Osteocyte (in vitro differentiated cells): ENCODE data around the gene LRRN4CL. TPM values are rescaled to one million over a fixed set of nuclear protein-coding genes. Genes with fewer than 3 reads are reported as not detected.

Experiments used
- DNase-seq: peaks from one replicate; pipeline ENCODE4 v3.0.0; 2021; ENCODE audit warnings: mixed read lengths; ENCODE audit not compliant: unreplicated experiment; ENCODE audit errors: extremely low spot score
- H3K27ac Mint-ChIP-seq: one replicate; pipeline ENCODE4 v1.8.0; 2021; ENCODE audit warnings: mild to moderate bottlenecking, mixed read lengths; ENCODE audit not compliant: unreplicated experiment
- H3K27me3 Mint-ChIP-seq: one replicate; pipeline ENCODE4 v1.8.0; 2021; ENCODE audit warnings: mixed read lengths; ENCODE audit not compliant: unreplicated experiment
- H3K36me3 Mint-ChIP-seq: one replicate; pipeline ENCODE4 v1.8.0; 2021; ENCODE audit warnings: mixed read lengths; ENCODE audit not compliant: unreplicated experiment
- H3K4me1 Mint-ChIP-seq: one replicate; pipeline ENCODE4 v1.8.0; 2021; ENCODE audit warnings: mixed read lengths; ENCODE audit not compliant: unreplicated experiment
- H3K4me3 Mint-ChIP-seq: one replicate; pipeline ENCODE4 v1.8.0; 2021; ENCODE audit warnings: mild to moderate bottlenecking, moderate library complexity, mixed read lengths; ENCODE audit not compliant: unreplicated experiment
- H3K9me3 Mint-ChIP-seq: one replicate; pipeline ENCODE4 v1.8.0; 2021; ENCODE audit warnings: mixed read lengths; ENCODE audit not compliant: unreplicated experiment
- CTCF ChIP-seq: fragments of 200-600 bp; sonication (generic); IDR thresholded peaks from 2 replicates; pipeline ENCODE4 v1.5.0; 2021; ENCODE audit warnings: antibody characterized with exemption, mild to moderate bottlenecking, moderate library complexity
- total RNA-seq: library from RNA; stranded (reverse); gene quantifications from 2 replicates; pipeline ENCODE4 v1.2.1, GENCODE V29; 2021

LRRN4CL gene
- total RNA-seq, 1 donor from 2014 or later: 0.46 TPM

GRCh38 chr11:62715150-62716130 lies 26.1 kb upstream of the LRRN4CL start:
- peaks cover 9% of the 10 kb centered on the region for H3K4me1 Mint-ChIP-seq
- peaks cover 53% of the 10 kb centered on the region for H3K36me3 Mint-ChIP-seq
- no peak for TF ChIP-seq CTCF
- H3K9me3 Mint-ChIP-seq: no peaks in the 10 kb centered on the region
- peak overlapping the region; percentile 59 for H3K27ac Mint-ChIP-seq
- no peak overlapping the region for H3K4me3 Mint-ChIP-seq
- no peak for DNase-seq
- no peaks in the 10 kb centered on the region for H3K27me3 Mint-ChIP-seq

GRCh38 chr11:62713343-62713742 lies 24.0 kb upstream of the LRRN4CL start:
- no peak for DNase-seq
- no peak for TF ChIP-seq CTCF
- no peaks in the 10 kb centered on the region for H3K27me3 Mint-ChIP-seq
- peaks cover 44% of the 10 kb centered on the region for H3K36me3 Mint-ChIP-seq
- no peak overlapping the region for H3K4me3 Mint-ChIP-seq
- H3K9me3 Mint-ChIP-seq: no peaks in the 10 kb centered on the region
- H3K27ac Mint-ChIP-seq: peak overlapping the region; percentile 57
- H3K4me1 Mint-ChIP-seq: peaks cover 26% of the 10 kb centered on the region

GRCh38 chr11:62712861-62713260 lies 23.5 kb upstream of the LRRN4CL start:
- Mint-ChIP-seq H3K4me3 (no peak overlapping the region), H3K27ac (peak overlapping the region; percentile 57)

GRCh38 chr11:62712276-62712812 lies 23.0 kb upstream of the LRRN4CL start:
- H3K36me3 Mint-ChIP-seq: peaks cover 34% of the 10 kb centered on the region
- no peaks in the 10 kb centered on the region for H3K27me3 Mint-ChIP-seq
- no peak overlapping the region for H3K4me3 Mint-ChIP-seq
- H3K4me1 Mint-ChIP-seq: peaks cover 33% of the 10 kb centered on the region
- no peaks in the 10 kb centered on the region for H3K9me3 Mint-ChIP-seq
- TF ChIP-seq CTCF: no peak
- DNase-seq: no peak
- H3K27ac Mint-ChIP-seq: peak overlapping the region; percentile 57

More at GRCh38 chr11:62712861-62713260, 23.5 kb upstream of the LRRN4CL start:
- no peaks in the 10 kb centered on the region for H3K27me3 Mint-ChIP-seq
- DNase-seq: no peak
- TF ChIP-seq CTCF: no peak
- peaks cover 29% of the 10 kb centered on the region for H3K4me1 Mint-ChIP-seq
- H3K36me3 Mint-ChIP-seq: peaks cover 39% of the 10 kb centered on the region
- no peaks in the 10 kb centered on the region for H3K9me3 Mint-ChIP-seq

GRCh38 chr11:62710001-62710345 lies 20.6 kb upstream of the LRRN4CL start:
- H3K4me3 Mint-ChIP-seq: peak overlapping the region; percentile 80
- H3K27me3 Mint-ChIP-seq: no peaks in the 10 kb centered on the region
- H3K4me1 Mint-ChIP-seq: peaks cover 51% of the 10 kb centered on the region
- peak overlapping the region; percentile 100 for H3K27ac Mint-ChIP-seq
- H3K9me3 Mint-ChIP-seq: no peaks in the 10 kb centered on the region
- no peak for TF ChIP-seq CTCF
- H3K36me3 Mint-ChIP-seq: peaks cover 16% of the 10 kb centered on the region
- DNase-seq: no peak
